ENCODE data around the gene CPA3. TPM values are rescaled to one million over a fixed set of nuclear protein-coding genes. Genes with fewer than 3 reads are reported as not detected.
A peak's percentile ranks its signal among the peaks of the same experiment; 100 is the strongest.

Gene CPA3
- total and polyA plus RNA-seq, 7 donors = 0.34 to 3.8 (median 0.74) TPM

DNA sequence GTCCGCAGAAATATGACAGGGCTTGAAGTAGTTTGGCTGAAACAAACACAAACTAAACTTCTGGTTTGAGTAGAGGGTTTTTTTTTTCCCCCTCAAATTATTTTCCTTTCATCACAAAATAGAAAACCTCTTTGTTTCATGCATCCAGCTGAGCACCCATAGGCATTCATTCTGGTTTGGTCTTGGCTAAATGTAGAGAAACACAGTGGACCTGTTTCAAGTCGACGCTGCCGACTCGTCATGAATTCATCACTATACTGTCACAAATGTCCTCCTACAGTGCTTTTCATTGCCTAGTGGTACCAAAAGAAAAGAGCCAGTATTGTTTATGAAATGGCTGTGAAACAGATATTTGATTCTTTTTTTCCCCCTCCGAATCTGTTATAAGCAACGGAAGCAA, 73.8 kb downstream of the CPA3 start:
- Histone ChIP-seq H3K4me1 (peaks cover 13% of the 10 kb centered on the region), H3K4me3 (no peak overlapping the region), H3K27ac (no peak overlapping the region), H3K36me3 (ENCODE audit: insufficient read depth in 1 of 2, low read depth in 1 of 2) (no peaks in the 10 kb centered on the region), H3K9me3 (no peaks in the 10 kb centered on the region), H3K27me3 (ENCODE audit: insufficient read depth in 3 of 3, low read length in 2 of 3) (no peaks in the 10 kb centered on the region)
- TF ChIP-seq, protein P1, sequence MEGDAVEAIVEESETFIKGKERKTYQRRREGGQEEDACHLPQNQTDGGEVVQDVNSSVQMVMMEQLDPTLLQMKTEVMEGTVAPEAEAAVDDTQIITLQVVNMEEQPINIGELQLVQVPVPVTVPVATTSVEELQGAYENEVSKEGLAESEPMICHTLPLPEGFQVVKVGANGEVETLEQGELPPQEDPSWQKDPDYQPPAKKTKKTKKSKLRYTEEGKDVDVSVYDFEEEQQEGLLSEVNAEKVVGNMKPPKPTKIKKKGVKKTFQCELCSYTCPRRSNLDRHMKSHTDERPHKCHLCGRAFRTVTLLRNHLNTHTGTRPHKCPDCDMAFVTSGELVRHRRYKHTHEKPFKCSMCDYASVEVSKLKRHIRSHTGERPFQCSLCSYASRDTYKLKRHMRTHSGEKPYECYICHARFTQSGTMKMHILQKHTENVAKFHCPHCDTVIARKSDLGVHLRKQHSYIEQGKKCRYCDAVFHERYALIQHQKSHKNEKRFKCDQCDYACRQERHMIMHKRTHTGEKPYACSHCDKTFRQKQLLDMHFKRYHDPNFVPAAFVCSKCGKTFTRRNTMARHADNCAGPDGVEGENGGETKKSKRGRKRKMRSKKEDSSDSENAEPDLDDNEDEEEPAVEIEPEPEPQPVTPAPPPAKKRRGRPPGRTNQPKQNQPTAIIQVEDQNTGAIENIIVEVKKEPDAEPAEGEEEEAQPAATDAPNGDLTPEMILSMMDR (IDR thresholded peaks at IDR 0.05) = no peak
- WGBS, 3 donors = 69 to 78% (median 73%) methylated on average over 7 of the region's 7 CpGs
- DNase-seq = no peak
- intact Hi-C loops (cut with DNase I) = no loop called here
- ATAC-seq = no peak

DNA sequence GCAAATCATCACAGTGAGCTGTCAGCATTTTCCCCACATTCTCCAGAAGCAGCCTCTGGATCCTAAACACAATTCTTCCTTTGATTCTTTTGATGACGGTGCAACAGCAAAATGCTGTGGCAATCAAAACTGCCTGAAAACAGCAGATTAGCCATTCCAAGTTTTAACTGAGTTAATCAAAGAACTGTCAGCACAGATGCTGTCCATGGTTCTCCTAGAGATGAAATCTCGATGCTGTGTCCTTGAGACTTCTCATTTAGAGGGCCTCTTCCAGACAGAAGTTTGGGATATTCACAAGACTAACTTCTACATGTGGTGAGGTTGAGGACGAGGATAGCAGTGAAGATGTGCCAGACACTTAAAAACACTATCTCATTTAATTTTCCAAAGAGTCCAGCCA, 75.9 kb downstream of the CPA3 start:
- Histone ChIP-seq H3K4me1 (peaks cover 15% of the 10 kb centered on the region), H3K27ac (no peak overlapping the region), H3K9me3 (no peaks in the 10 kb centered on the region), H3K4me3 (no peak overlapping the region), H3K36me3 (ENCODE audit: insufficient read depth in 1 of 2, low read depth in 1 of 2) (no peaks in the 10 kb centered on the region), H3K27me3 (ENCODE audit: insufficient read depth in 3 of 3, low read length in 2 of 3) (no peaks in the 10 kb centered on the region)
- DNase-seq = no peak
- TF ChIP-seq, protein P1 (IDR thresholded peaks at IDR 0.05) = no peak
- 63 to 79% (median 70%) methylated on average over 3 of the region's 3 CpGs for WGBS, 3 donors
- ATAC-seq = no peak
- intact Hi-C loops (cut with DNase I) = loop anchor here (5.0 to 10.0 kb wide), 3 partner anchors 216 to 564 kb away; no protein-coding TSS in a partner anchor

DNA sequence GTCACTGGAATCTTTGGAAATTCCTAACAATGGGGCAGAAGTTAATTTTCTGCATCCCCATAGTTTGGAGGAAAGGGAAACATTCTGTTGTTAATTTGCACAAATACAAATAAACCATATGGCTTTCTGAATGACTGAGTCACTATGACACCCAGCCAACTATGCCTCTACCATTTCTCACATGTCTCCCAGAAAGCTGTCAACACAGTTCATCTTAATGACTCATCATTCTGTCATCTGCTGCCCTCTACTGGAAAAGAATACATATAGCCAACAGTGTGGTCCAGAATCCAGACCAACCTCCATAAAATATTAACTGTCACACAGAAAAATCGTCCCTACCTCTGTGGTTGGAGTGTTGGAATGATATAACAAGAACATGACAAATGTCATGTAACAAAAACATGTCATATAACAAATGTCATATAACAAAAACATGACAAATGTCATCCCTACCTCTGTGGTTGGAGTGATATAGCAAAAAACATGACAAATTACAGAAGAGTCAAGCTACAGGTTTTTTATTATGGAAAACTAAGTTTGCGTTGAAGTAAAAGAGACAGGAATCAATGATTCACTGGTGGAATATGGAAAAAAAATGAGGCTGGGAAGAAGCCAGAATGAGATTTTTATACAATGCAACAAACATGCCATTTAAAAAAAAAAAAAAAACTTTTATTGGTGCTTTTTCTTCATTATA, 78.6 kb downstream of the CPA3 start:
- no peak for DNase-seq
- Histone ChIP-seq H3K27me3 (ENCODE audit: insufficient read depth in 3 of 3, low read length in 2 of 3) (no peaks in the 10 kb centered on the region), H3K4me3 (no peak overlapping the region), H3K36me3 (ENCODE audit: insufficient read depth in 1 of 2, low read depth in 1 of 2) (no peaks in the 10 kb centered on the region), H3K27ac (no peak overlapping the region), H3K4me1 (peaks cover 15% of the 10 kb centered on the region), H3K9me3 (no peaks in the 10 kb centered on the region)
- TF ChIP-seq, protein P1 (IDR thresholded peaks at IDR 0.05) = peak; percentile 77
- WGBS, 3 donors = 34 to 46% (median 38%) methylated on average over 2 of the region's 2 CpGs
- intact Hi-C loops (cut with DNase I) = loop anchor here (2.0 to 10.0 kb wide), 4 partner anchors 83 to 566 kb away; no protein-coding TSS in a partner anchor
- peak; percentile 95 to 99 (median 98) for ATAC-seq

DNA sequence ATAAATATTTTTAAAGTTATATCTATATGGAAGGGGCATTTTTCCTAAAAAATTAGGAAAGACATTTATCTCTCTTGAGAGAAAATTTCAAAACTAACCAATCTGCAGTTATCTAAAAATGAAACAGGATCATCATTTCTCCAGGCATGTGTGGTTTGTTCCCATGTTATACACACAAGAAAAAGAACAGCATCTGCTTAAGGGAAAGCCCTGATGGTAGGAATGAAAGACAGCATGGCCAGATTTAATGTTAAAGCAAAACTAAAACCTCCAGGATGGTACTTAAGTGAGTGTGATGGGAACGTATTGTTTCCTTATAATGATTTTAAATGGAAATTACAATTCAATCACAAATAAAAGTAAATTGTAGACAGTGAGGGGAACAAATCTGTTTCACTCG, 80.0 kb downstream of the CPA3 start:
- Histone ChIP-seq H3K27me3 (ENCODE audit: insufficient read depth in 3 of 3, low read length in 2 of 3) (no peaks in the 10 kb centered on the region), H3K9me3 (no peaks in the 10 kb centered on the region), H3K4me3 (no peak overlapping the region), H3K4me1 (peaks cover 15% of the 10 kb centered on the region), H3K36me3 (ENCODE audit: insufficient read depth in 1 of 2, low read depth in 1 of 2) (no peaks in the 10 kb centered on the region), H3K27ac (no peak overlapping the region)
- DNase-seq = no peak
- intact Hi-C loops (cut with DNase I) = loop anchor here (10.0 kb wide), 2 partner anchors 220 to 560 kb away; no protein-coding TSS in a partner anchor
- WGBS, 3 donors = 81 to 84% (median 82%) methylated on average over 2 of the region's 2 CpGs
- TF ChIP-seq, protein P1 (IDR thresholded peaks at IDR 0.05) = no peak
- no peak for ATAC-seq

Other genes starting within 250 kb of the CPA3 start
- 1 to 10 TPM; 3.1 to 8.5 (median 5.5) TPM for gene AGTR1, start 167.4 kb upstream of the CPA3 start, total RNA-seq
- gene AGTR1, start 167.4 kb upstream of the CPA3 start, polyA plus RNA-seq = 10 to 100 TPM in 1 of 3 donors, 1 to 10 TPM in 2; 5.7 to 11.4 (median 7.2) TPM
- 1 to 10 TPM in 2 of 4 donors, under 1 TPM in 1, not detected in 1; 0.88 to 6.2 (median 2.3) TPM for gene CPB1, start 37.5 kb upstream of the CPA3 start, total RNA-seq
- 1 to 10 TPM in 2 of 3 donors, under 1 TPM in 1; 0.59 to 2.0 (median 1.3) TPM for gene CPB1, start 37.5 kb upstream of the CPA3 start, polyA plus RNA-seq
- 100 to 1,000 TPM; 305 to 550 (median 419) TPM for gene GYG1, start 126.2 kb downstream of the CPA3 start, total RNA-seq
- gene GYG1, start 126.2 kb downstream of the CPA3 start, polyA plus RNA-seq = 100 to 1,000 TPM; 164 to 373 (median 338) TPM
- 10 to 100 TPM in 2 of 4 donors, 1 to 10 TPM in 2; 5.0 to 10.1 (median 8.9) TPM for gene HLTF, start 221.2 kb downstream of the CPA3 start, total RNA-seq
- 1 to 10 TPM; 2.8 to 4.0 (median 3.5) TPM for gene HLTF, start 221.2 kb downstream of the CPA3 start, polyA plus RNA-seq

Data from psoas muscle (tissue), 8 donors.